Measurements from ENCODE around the gene DCAKD. TPM values are rescaled to one million over a fixed set of nuclear protein-coding genes. Genes with fewer than 3 reads are reported as not detected.

The DCAKD gene
- total and polyA plus RNA-seq, 4 donors, result 14.5 to 33.1 (median 21.4) TPM

DNA sequence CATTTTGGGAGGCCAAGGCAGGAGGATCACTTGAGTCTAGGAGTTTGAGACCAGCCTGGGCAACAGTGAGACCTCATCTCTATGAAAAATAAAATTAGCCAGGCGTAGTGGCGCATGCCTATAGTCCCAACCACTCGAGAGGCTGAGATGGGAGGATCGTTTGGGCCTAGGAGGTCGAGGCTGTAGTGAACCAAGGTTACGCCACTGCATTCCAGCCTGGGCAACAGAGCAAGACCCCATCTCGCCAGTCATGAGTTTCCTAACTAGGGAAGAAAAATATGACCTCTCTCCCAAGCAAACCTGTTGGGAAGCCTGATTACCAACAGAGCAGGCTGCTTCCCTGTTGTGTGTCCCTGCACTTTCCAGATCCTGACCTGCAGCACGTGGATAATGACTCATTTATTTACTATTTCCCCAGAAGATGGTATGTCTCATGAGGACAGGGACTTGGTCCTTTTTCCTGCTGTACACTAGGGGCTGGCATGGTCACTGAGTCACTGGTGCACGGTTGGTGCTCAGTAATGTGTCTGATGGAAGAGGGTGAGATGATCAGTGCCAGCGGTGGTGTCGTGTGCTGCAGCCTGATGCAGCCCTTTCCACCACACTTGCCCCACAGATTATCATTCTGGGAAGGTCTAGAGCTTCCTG lies 40.5 kb upstream of the DCAKD start:
- DNase-seq, result no peak
- 83% methylated on average over 11 of the region's 11 CpGs for WGBS, 2 donors
- no peak overlapping the region for H3K4me3 ChIP-seq (ENCODE audit: low read length in 2 of 2)
- no peaks in the 10 kb centered on the region for H3K9me3 ChIP-seq (ENCODE audit: control insufficient read depth, low read length)
- peaks cover 0 to 3% of the 10 kb centered on the region in 2 donors for H3K36me3 ChIP-seq (ENCODE audit: control insufficient read depth in 1 of 2, insufficient read depth in 2 of 2, low read length in 1 of 2)
- H3K27ac ChIP-seq (ENCODE audit: low read depth in 1 of 2, low read length in 2 of 2), result peak overlapping the region; percentile 2 to 89
- no peaks in the 10 kb centered on the region for H3K27me3 ChIP-seq (ENCODE audit: control insufficient read depth in 1 of 2, insufficient read depth in 2 of 2, low read length in 1 of 2)
- no peak for ATAC-seq (ENCODE audit: low FRiP score)
- intact Hi-C loops (cut with DNase I), result loop anchor here in 1 of 2 donors (2.0 kb wide), 1 partner anchor 31 kb away; the partner anchor contains the start of gene NMT1
- H3K4me1 ChIP-seq (ENCODE audit: control insufficient read depth in 1 of 2, insufficient read depth in 2 of 2, low read length in 2 of 2), result peaks cover 2 to 5% of the 10 kb centered on the region in 2 donors

DNA sequence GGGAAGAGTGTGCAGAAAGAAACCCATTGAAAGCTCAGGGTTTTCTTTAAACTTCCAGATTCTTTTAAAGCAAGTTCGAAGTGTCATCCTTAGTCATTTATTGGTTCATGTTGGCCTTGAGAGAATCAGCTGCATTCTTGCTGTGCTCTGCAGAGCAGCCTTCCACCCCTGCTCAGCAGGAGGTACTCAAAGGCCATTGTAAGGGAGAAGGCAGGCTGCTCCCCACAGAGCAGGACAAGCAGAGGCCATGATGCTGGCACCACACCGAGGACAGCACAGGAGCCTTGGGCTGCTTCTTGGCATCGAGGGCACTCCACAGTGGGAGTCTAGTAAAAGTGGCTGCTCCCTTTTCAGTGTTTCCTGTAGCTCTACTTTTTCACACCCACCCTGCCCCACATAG lies 39.3 kb upstream of the DCAKD start:
- H3K4me1 ChIP-seq (ENCODE audit: control insufficient read depth in 1 of 2, insufficient read depth in 2 of 2, low read length in 2 of 2), result peaks cover 2 to 5% of the 10 kb centered on the region in 2 donors
- 67 to 81% methylated on average over 3 of the region's 3 CpGs for WGBS, 2 donors
- no peaks in the 10 kb centered on the region for H3K27me3 ChIP-seq (ENCODE audit: control insufficient read depth in 1 of 2, insufficient read depth in 2 of 2, low read length in 1 of 2)
- DNase-seq, result no peak
- no peak for ATAC-seq (ENCODE audit: low FRiP score)
- peak overlapping the region; percentile 23 to 61 for H3K27ac ChIP-seq (ENCODE audit: low read depth in 1 of 2, low read length in 2 of 2)
- H3K9me3 ChIP-seq (ENCODE audit: control insufficient read depth, low read length), result no peaks in the 10 kb centered on the region
- intact Hi-C loops (cut with DNase I), result no loop called here
- H3K36me3 ChIP-seq (ENCODE audit: control insufficient read depth in 1 of 2, insufficient read depth in 2 of 2, low read length in 1 of 2), result peaks cover 0 to 2% of the 10 kb centered on the region in 2 donors
- H3K4me3 ChIP-seq (ENCODE audit: low read length in 2 of 2), result no peak overlapping the region

DNA sequence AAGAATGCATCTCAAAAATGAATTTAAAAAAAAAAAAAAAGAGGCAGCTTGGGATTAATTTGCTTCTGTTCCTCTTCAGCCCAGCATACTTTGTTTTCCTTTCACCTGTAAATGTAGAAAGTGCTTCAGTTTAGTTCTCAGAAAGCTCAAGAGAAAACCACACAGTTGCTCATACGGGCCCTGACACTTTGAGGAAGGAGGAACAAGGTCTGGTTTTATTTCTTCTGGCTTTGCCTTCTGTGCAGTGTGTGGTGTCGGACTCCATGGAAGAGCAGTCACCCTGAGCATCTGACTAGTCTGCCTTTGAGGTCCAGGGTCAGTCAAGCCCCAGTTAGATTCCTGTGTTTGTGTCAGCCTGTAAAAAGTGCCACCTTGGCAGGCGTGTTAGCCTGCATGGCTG lies 37.3 kb upstream of the DCAKD start:
- intact Hi-C loops (cut with DNase I), result no loop called here
- DNase-seq (no peak), ATAC-seq (ENCODE audit: low FRiP score) (no peak)
- 11 to 21% methylated on average over 3 of the region's 3 CpGs for WGBS, 2 donors
- no peak overlapping the region for H3K4me3 ChIP-seq (ENCODE audit: low read length in 2 of 2)
- H3K27ac ChIP-seq (ENCODE audit: low read depth in 1 of 2, low read length in 2 of 2), result peak overlapping the region in 1 of 2 donors; percentile 95
- no peaks in the 10 kb centered on the region for H3K9me3 ChIP-seq (ENCODE audit: control insufficient read depth, low read length)
- H3K4me1 ChIP-seq (ENCODE audit: control insufficient read depth in 1 of 2, insufficient read depth in 2 of 2, low read length in 2 of 2), result peaks cover 2 to 5% of the 10 kb centered on the region in 2 donors
- H3K27me3 ChIP-seq (ENCODE audit: control insufficient read depth in 1 of 2, insufficient read depth in 2 of 2, low read length in 1 of 2), result no peaks in the 10 kb centered on the region
- H3K36me3 ChIP-seq (ENCODE audit: control insufficient read depth in 1 of 2, insufficient read depth in 2 of 2, low read length in 1 of 2), result peaks cover 0 to 2% of the 10 kb centered on the region in 2 donors

DNA sequence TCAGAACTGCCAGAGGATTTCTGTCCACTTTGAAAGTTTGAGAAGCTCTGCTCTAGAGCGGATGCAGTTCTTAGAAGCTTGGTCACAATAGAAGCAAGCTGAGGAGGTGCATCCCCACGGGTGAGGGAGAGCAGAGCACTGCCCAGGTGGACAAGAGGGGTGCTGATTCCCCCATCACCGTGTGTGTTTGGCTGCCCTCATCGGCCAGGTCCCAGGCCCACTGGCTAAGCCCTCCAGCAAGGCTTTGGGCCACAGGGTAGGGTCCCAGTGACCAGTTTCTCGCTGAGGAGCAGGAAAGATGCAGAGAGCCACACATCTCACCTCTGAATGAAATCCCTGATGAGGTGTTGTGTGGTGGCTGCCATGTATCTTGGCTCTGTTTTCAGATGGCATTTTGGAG lies 36.5 kb upstream of the DCAKD start:
- Histone ChIP-seq H3K36me3 (ENCODE audit: control insufficient read depth in 1 of 2, insufficient read depth in 2 of 2, low read length in 1 of 2) (peaks cover 0 to 2% of the 10 kb centered on the region in 2 donors), H3K4me1 (ENCODE audit: control insufficient read depth in 1 of 2, insufficient read depth in 2 of 2, low read length in 2 of 2) (peaks cover 2 to 5% of the 10 kb centered on the region in 2 donors), H3K27ac (ENCODE audit: low read depth in 1 of 2, low read length in 2 of 2) (peak overlapping the region in 1 of 2 donors; percentile 95), H3K27me3 (ENCODE audit: control insufficient read depth in 1 of 2, insufficient read depth in 2 of 2, low read length in 1 of 2) (no peaks in the 10 kb centered on the region), H3K4me3 (ENCODE audit: low read length in 2 of 2) (no peak overlapping the region), H3K9me3 (ENCODE audit: control insufficient read depth, low read length) (no peaks in the 10 kb centered on the region)
- ATAC-seq (ENCODE audit: low FRiP score) (no peak), DNase-seq (no peak)
- WGBS, 2 donors, result 56 to 59% methylated on average over 5 of the region's 5 CpGs
- intact Hi-C loops (cut with DNase I), result no loop called here

DNA sequence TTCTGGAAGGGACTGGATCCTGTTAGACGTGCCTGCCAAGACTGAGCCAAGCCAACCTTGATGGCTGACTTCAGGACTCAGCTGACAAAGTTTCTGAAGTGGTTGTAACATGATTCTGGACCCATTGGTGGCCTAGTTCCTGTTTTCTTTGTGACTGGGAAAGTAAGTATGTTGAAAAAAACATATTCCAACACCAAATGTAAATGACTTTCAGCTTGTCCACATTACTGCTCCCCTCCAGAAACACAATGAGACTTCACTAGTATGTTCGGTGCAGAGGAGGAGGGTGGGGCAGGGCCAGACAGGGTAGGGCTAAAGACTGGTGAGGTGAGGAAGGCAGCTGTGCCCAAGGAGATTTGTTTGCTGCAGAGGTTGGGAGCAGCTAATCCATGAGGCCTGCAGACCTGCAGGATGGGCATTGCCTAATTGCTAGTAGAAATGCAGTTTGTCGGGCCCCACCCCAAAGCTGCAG lies 36.1 kb upstream of the DCAKD start:
- 5 to 13% methylated on average over 3 of the region's 3 CpGs for WGBS, 2 donors
- Histone ChIP-seq H3K4me3 (ENCODE audit: low read length in 2 of 2) (no peak overlapping the region), H3K9me3 (ENCODE audit: control insufficient read depth, low read length) (no peaks in the 10 kb centered on the region), H3K4me1 (ENCODE audit: control insufficient read depth in 1 of 2, insufficient read depth in 2 of 2, low read length in 2 of 2) (peaks cover 2 to 5% of the 10 kb centered on the region in 2 donors), H3K27ac (ENCODE audit: low read depth in 1 of 2, low read length in 2 of 2) (peak overlapping the region in 1 of 2 donors; percentile 95), H3K27me3 (ENCODE audit: control insufficient read depth in 1 of 2, insufficient read depth in 2 of 2, low read length in 1 of 2) (no peaks in the 10 kb centered on the region), H3K36me3 (ENCODE audit: control insufficient read depth in 1 of 2, insufficient read depth in 2 of 2, low read length in 1 of 2) (peaks cover 0 to 2% of the 10 kb centered on the region in 2 donors)
- ATAC-seq (ENCODE audit: low FRiP score) (peak; percentile 59), DNase-seq (no peak)
- intact Hi-C loops (cut with DNase I), result no loop called here

DNA sequence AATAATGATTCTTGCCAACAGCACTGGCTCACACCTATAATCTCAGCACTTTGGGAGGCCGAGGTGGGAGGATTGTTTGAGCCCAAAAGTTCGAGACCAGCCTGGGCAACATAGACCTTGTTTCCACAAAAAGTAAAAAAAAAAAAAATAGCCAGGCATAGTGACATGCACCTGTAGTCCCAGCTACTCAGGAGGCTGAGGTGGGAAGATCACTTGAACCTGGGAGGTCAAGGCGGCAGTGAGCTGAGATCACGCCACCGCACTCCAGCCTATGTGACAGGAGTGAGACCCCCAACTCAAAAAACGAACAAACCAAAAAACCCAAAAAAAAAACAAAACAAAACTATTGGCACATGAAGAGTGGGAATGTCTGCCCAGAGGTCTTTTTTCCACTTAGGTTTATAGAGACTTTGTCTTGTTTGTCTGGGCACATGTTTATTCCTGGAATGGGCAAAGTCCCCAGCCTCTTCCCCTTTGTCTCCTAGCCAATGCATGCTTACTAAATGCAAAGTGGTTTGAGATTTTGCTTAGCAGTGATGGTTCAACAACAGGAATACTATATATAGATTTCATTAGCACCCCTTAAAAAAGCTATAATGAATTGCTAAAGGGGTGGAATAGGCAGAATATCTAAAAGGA lies 35.6 kb upstream of the DCAKD start:
- Histone ChIP-seq H3K4me1 (ENCODE audit: control insufficient read depth in 1 of 2, insufficient read depth in 2 of 2, low read length in 2 of 2) (peaks cover 2 to 4% of the 10 kb centered on the region in 2 donors), H3K27me3 (ENCODE audit: control insufficient read depth in 1 of 2, insufficient read depth in 2 of 2, low read length in 1 of 2) (no peaks in the 10 kb centered on the region), H3K27ac (ENCODE audit: low read depth in 1 of 2, low read length in 2 of 2) (peak overlapping the region in 1 of 2 donors; percentile 53), H3K9me3 (ENCODE audit: control insufficient read depth, low read length) (no peaks in the 10 kb centered on the region), H3K36me3 (ENCODE audit: control insufficient read depth in 1 of 2, insufficient read depth in 2 of 2, low read length in 1 of 2) (peaks cover 2% of the 10 kb centered on the region in 2 donors), H3K4me3 (ENCODE audit: low read length in 2 of 2) (no peak overlapping the region)
- DNase-seq (no peak), ATAC-seq (ENCODE audit: low FRiP score) (peak; percentile 14)
- intact Hi-C loops (cut with DNase I), result no loop called here
- 16 to 21% methylated on average over 6 of the region's 6 CpGs for WGBS, 2 donors

DNA sequence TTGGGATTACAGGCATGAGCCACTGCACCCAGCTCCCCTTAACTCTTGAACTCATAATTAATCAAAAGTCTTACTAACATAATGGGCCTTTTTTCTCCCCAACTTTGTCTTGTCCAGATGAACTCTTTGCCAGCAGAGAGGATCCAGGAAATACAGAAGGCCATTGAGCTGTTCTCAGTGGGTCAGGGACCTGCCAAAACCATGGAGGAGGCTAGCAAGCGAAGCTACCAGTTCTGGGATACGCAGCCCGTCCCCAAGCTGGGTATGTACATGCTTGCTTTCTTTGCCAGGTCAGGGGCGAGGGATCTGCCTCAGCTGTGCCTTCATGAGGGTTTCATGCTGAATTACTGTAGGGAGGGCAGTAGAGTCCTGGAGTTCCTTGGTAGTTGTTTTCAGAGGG lies 35.0 kb upstream of the DCAKD start:
- no peaks in the 10 kb centered on the region for H3K9me3 ChIP-seq (ENCODE audit: control insufficient read depth, low read length)
- intact Hi-C loops (cut with DNase I), result no loop called here
- H3K36me3 ChIP-seq (ENCODE audit: control insufficient read depth in 1 of 2, insufficient read depth in 2 of 2, low read length in 1 of 2), result peaks cover 2 to 5% of the 10 kb centered on the region in 2 donors
- ATAC-seq (ENCODE audit: low FRiP score) (no peak), DNase-seq (no peak)
- peaks cover 0 to 2% of the 10 kb centered on the region in 2 donors for H3K4me1 ChIP-seq (ENCODE audit: control insufficient read depth in 1 of 2, insufficient read depth in 2 of 2, low read length in 2 of 2)
- 82 to 86% methylated on average over 4 of the region's 4 CpGs for WGBS, 2 donors
- peak overlapping the region; percentile 6 to 53 for H3K27ac ChIP-seq (ENCODE audit: low read depth in 1 of 2, low read length in 2 of 2)
- H3K4me3 ChIP-seq (ENCODE audit: low read length in 2 of 2), result no peak overlapping the region
- no peaks in the 10 kb centered on the region for H3K27me3 ChIP-seq (ENCODE audit: control insufficient read depth in 1 of 2, insufficient read depth in 2 of 2, low read length in 1 of 2)

DNA sequence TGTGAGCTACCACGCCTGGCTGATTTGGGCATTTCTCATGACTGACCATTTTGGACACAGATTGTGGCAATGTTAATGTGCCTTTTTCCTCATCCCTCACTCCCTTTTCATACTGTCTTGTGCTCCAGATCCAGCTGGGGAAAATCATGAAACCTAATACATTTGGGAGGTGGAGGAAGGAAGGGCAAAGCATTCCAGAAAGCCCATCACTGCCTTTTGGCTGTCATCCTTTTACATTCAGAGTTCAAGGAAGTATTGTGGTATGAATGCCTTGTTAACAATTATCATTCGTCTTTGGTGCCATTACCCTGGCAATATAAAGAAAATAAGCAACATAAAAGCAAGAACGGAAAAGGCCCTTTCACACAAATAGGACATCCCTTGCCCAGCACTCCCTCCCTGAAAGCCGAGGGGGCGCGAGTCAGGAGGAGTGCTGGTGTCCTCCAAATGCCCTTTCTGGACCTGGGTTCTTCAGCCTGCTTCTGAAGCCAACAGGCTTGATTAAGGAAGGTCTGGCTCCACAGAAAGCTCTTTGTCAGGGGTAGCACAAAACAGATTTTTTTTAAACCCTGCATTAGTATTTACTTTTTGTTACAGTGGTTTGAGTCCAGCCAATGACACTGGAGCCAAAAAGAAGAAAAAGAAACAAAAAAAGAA lies 29.7 kb upstream of the DCAKD start:
- Histone ChIP-seq H3K36me3 (ENCODE audit: control insufficient read depth in 1 of 2, insufficient read depth in 2 of 2, low read length in 1 of 2) (peaks cover 2 to 5% of the 10 kb centered on the region in 2 donors), H3K4me1 (ENCODE audit: control insufficient read depth in 1 of 2, insufficient read depth in 2 of 2, low read length in 2 of 2) (peaks cover 0 to 3% of the 10 kb centered on the region in 2 donors), H3K27ac (ENCODE audit: low read depth in 1 of 2, low read length in 2 of 2) (no peak overlapping the region), H3K4me3 (ENCODE audit: low read length in 2 of 2) (no peak overlapping the region), H3K27me3 (ENCODE audit: control insufficient read depth in 1 of 2, insufficient read depth in 2 of 2, low read length in 1 of 2) (no peaks in the 10 kb centered on the region), H3K9me3 (ENCODE audit: control insufficient read depth, low read length) (no peaks in the 10 kb centered on the region)
- DNase-seq, result no peak
- WGBS, 2 donors, result 91% methylated on average over 6 of the region's 6 CpGs
- no peak for ATAC-seq (ENCODE audit: low FRiP score)
- intact Hi-C loops (cut with DNase I), result no loop called here
